Keratinocyte (primary cell): ENCODE results near the gene SPTBN5. TPM values are rescaled to one million over a fixed set of nuclear protein-coding genes. Genes with fewer than 3 reads are reported as not detected.

Experiments
- DNase-seq: peaks from one replicate; pipeline ENCODE4 v3.0.0-alpha.2; 2011; ENCODE audit warnings: low read depth, missing footprints, low spot score
- FAIRE-seq: peaks from 2 replicates; lab custom pipeline; 2011; peaks lifted over from hg19 to GRCh38; lab: Jason Lieb, UNC
- H2AFZ ChIP-seq: 2 replicates; pipeline ENCODE4 v1.6.0; 2012; ENCODE audit warnings: low read length, control low read depth, inconsistent platforms; ENCODE audit not compliant: control insufficient read depth
- H3K27ac ChIP-seq: 2 replicates; pipeline ENCODE4 v1.5.1; 2011; ENCODE audit warnings: low read length; ENCODE audit not compliant: control insufficient read depth, insufficient read depth
- H3K27me3 ChIP-seq: 3 replicates; pipeline ENCODE4 v1.6.0; 2011; ENCODE audit warnings: low read length; ENCODE audit not compliant: control insufficient read depth, insufficient read depth; ENCODE audit errors: extremely low read depth
- H3K36me3 ChIP-seq, 2 experiments: 2 replicates in 1 of 2; 3 replicates in 1 of 2; pipeline ENCODE4 v1.5.1; 2011; ENCODE audit warnings: low read length in 2 of 2, mild to moderate bottlenecking in 1 of 2; ENCODE audit not compliant: control insufficient read depth in 2 of 2, insufficient read depth in 2 of 2; ENCODE audit errors: extremely low read depth in 1 of 2
- H3K4me1 ChIP-seq: 3 replicates; pipeline ENCODE4 v1.5.1; 2011; ENCODE audit warnings: low read length; ENCODE audit not compliant: control insufficient read depth, insufficient read depth; ENCODE audit errors: extremely low read depth
- H3K4me2 ChIP-seq: 3 replicates; pipeline ENCODE4 v1.6.0; 2011; ENCODE audit warnings: low read depth, low read length; ENCODE audit not compliant: control insufficient read depth, insufficient read depth; ENCODE audit errors: extremely low read depth
- H3K4me3 ChIP-seq, 3 experiments: fragments of 200-600 bp in 1 of 3; sonication (generic) in 1 of 3; 2 replicates in 2 of 3; 3 replicates in 1 of 3; pipeline ENCODE4 v1.5.1; 2011 to 2016; ENCODE audit warnings: low read length in 3 of 3, mild to moderate bottlenecking in 3 of 3, control low read depth in 2 of 3, inconsistent platforms in 1 of 3, low read depth in 1 of 3, mixed read lengths in 1 of 3, mixed run types in 1 of 3, moderate library complexity in 1 of 3; ENCODE audit not compliant: control insufficient read depth in 2 of 3, insufficient read depth in 2 of 3; ENCODE audit errors: extremely low read depth in 1 of 3
- H3K79me2 ChIP-seq: 2 replicates; pipeline ENCODE4 v1.6.0; 2012; ENCODE audit warnings: low read length; ENCODE audit not compliant: control insufficient read depth, insufficient read depth
- H3K9ac ChIP-seq: 3 replicates; pipeline ENCODE4 v1.6.0; 2011; ENCODE audit warnings: low read length; ENCODE audit not compliant: control insufficient read depth, insufficient read depth; ENCODE audit errors: extremely low read depth
- H3K9me1 ChIP-seq: 3 replicates; pipeline ENCODE4 v1.6.0; 2011; ENCODE audit warnings: low read length; ENCODE audit not compliant: control insufficient read depth, insufficient read depth; ENCODE audit errors: extremely low read depth
- H3K9me3 ChIP-seq: 2 replicates; pipeline ENCODE4 v1.5.1; 2012; ENCODE audit warnings: low read depth, low read length; ENCODE audit not compliant: control insufficient read depth
- H4K20me1 ChIP-seq: 3 replicates; pipeline ENCODE4 v1.6.0; 2011; ENCODE audit warnings: low read length; ENCODE audit not compliant: control insufficient read depth, insufficient read depth; ENCODE audit errors: extremely low read depth
- EZH2 ChIP-seq: IDR thresholded peaks from one replicate; pipeline ENCODE4 v1.6.1; 2012; ENCODE audit warnings: inconsistent platforms, mild to moderate bottlenecking, low read length, moderate library complexity
- dilution Hi-C: fragments of 300-500 bp; cut with MboI; formaldehyde crosslinking; loops from one replicate; pipeline ENCODE4 v1.7.0; 2020; ENCODE audit warnings: low sequenced_read_pairs; ENCODE audit not compliant: extremely low pct_ligation_motif_present
- polyA plus RNA-seq, 5 experiments: library from polyadenylated mRNA; depleted of rRNA in 3 of 5; stranded (reverse) in 3 of 5; stranded (forward) in 1 of 5; unstranded in 1 of 5; fragments of >200 nt; gene quantifications; 1 replicate in 1 of 5; 2 replicates in 3 of 5; 3 replicates in 1 of 5; pipeline versions ENCODE4 v1.2.1 to v1.2.3, GENCODE V29; 2011 to 2012; ENCODE audit warnings: missing spikeins in 2 of 5, low read depth in 1 of 5, low replicate concordance in 1 of 5
- TF ChIP-seq, protein P1 (sequence below), 3 experiments: IDR thresholded peaks in 1 of 3; conservative IDR thresholded peaks in 1 of 3; optimal IDR thresholded peaks in 1 of 3; 2 replicates in 2 of 3; 3 replicates in 1 of 3; pipeline versions ENCODE3 to v1.5.1; 2011; ENCODE audit warnings: low read length in 3 of 3, mild to moderate bottlenecking in 3 of 3, moderate library complexity in 2 of 3, control low read depth in 1 of 3, inconsistent platforms in 1 of 3; ENCODE audit not compliant: insufficient read depth in 2 of 3; ENCODE audit errors: extremely low read depth in 1 of 3

SPTBN5 gene
- polyA plus RNA-seq, 1 donor (not counting 4 experiments of a cell fraction or from before 2014, with no cell fraction given), result 0.66 TPM

DNA sequence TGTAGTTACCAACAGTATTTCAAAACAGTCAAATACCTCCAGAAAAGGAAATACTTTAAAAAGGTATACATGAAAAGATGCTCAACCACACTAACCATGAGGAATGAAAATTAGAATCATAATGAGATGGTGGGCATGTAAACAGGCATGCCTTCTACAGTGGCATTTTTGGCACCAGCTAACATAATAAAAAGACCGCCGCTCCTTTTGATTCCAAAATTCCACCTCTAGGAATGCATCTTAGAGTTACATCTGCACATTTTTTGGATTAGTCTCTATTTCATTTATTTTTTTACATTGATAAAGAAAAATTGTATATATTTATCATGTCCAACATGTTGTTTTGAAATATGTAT lies 37.0 kb upstream of the SPTBN5 start:
- no peaks in the 10 kb centered on the region for H3K27me3 ChIP-seq
- TF ChIP-seq EZH2, result no peak
- TF ChIP-seq, protein P1, sequence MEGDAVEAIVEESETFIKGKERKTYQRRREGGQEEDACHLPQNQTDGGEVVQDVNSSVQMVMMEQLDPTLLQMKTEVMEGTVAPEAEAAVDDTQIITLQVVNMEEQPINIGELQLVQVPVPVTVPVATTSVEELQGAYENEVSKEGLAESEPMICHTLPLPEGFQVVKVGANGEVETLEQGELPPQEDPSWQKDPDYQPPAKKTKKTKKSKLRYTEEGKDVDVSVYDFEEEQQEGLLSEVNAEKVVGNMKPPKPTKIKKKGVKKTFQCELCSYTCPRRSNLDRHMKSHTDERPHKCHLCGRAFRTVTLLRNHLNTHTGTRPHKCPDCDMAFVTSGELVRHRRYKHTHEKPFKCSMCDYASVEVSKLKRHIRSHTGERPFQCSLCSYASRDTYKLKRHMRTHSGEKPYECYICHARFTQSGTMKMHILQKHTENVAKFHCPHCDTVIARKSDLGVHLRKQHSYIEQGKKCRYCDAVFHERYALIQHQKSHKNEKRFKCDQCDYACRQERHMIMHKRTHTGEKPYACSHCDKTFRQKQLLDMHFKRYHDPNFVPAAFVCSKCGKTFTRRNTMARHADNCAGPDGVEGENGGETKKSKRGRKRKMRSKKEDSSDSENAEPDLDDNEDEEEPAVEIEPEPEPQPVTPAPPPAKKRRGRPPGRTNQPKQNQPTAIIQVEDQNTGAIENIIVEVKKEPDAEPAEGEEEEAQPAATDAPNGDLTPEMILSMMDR (optimal IDR thresholded peaks at IDR 0.05 in 1 of 3, IDR thresholded peaks at IDR 0.05 in 1 of 3, conservative IDR thresholded peaks at IDR 0.05 in 1 of 3; ENCODE audit: extremely low read depth in 1 of 3, insufficient read depth in 2 of 3, low read length in 3 of 3), result no peak
- no peak overlapping the region for H3K4me2 ChIP-seq
- H3K79me2 ChIP-seq, result peaks cover 63% of the 10 kb centered on the region
- no peaks in the 10 kb centered on the region for H3K9me3 ChIP-seq
- H3K4me1 ChIP-seq, result peaks cover 51% of the 10 kb centered on the region
- H3K9ac ChIP-seq, result no peak overlapping the region
- FAIRE-seq (no peak), DNase-seq (no peak)
- H4K20me1 ChIP-seq, result no peaks in the 10 kb centered on the region
- dilution Hi-C loops, result no loop called here
- H2AFZ ChIP-seq, result no peak overlapping the region
- H3K9me1 ChIP-seq, result peaks cover 6% of the 10 kb centered on the region
- peak overlapping the region; percentile 49 for H3K27ac ChIP-seq
- H3K36me3 ChIP-seq, result peaks cover 8 to 34% of the 10 kb centered on the region in 2 experiments
- H3K4me3 ChIP-seq, result no peak overlapping the region

DNA sequence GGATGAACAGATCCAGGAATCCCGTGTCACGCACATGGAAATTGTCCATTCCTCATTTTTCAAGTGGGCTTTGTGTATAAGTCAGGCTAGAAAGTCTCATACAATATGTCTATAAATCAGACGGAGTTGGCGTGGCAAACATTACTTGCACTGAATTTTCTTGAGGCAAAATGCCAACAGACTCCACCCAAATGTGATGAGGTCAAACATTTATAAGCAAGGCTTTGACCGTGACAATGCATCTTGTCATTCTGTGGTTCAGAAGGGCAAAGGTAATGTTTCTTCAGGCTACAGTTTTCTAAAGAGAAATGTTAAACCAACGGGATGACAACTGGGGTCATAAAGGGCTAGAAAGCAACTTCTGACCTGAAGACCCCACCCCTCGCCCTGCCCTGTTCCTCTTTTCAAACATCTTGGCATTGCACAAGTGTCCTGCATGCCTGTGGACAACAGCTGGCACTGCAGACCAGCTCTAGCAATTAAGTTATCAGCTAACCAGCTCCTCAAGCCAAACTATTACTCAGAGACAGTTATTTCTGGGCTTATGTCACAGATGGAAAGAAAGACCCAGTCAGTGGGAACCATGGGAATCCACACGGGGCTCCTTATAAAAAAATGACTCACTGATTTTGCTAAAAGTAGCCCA lies 36.5 kb upstream of the SPTBN5 start:
- H3K4me3 ChIP-seq, result no peak overlapping the region
- no peaks in the 10 kb centered on the region for H4K20me1 ChIP-seq
- TF ChIP-seq, protein P1 (optimal IDR thresholded peaks at IDR 0.05 in 1 of 3, IDR thresholded peaks at IDR 0.05 in 1 of 3, conservative IDR thresholded peaks at IDR 0.05 in 1 of 3; ENCODE audit: extremely low read depth in 1 of 3, insufficient read depth in 2 of 3, low read length in 3 of 3), result peak in 2 of 3 experiments; percentile 34 to 50
- no peak for TF ChIP-seq EZH2
- peak overlapping the region; percentile 9 for H3K9ac ChIP-seq
- peak overlapping the region; percentile 49 for H3K27ac ChIP-seq
- peaks cover 46% of the 10 kb centered on the region for H3K4me1 ChIP-seq
- H3K36me3 ChIP-seq, result peaks cover 8 to 39% of the 10 kb centered on the region in 2 experiments
- no peak for DNase-seq
- H3K9me1 ChIP-seq, result peaks cover 6% of the 10 kb centered on the region
- dilution Hi-C loops, result no loop called here
- no peak overlapping the region for H2AFZ ChIP-seq
- peaks cover 64% of the 10 kb centered on the region for H3K79me2 ChIP-seq
- H3K27me3 ChIP-seq, result no peaks in the 10 kb centered on the region
- no peaks in the 10 kb centered on the region for H3K9me3 ChIP-seq
- FAIRE-seq, result no peak
- H3K4me2 ChIP-seq, result no peak overlapping the region
